ENCODE measurements around the gene INTS11.

DNA sequence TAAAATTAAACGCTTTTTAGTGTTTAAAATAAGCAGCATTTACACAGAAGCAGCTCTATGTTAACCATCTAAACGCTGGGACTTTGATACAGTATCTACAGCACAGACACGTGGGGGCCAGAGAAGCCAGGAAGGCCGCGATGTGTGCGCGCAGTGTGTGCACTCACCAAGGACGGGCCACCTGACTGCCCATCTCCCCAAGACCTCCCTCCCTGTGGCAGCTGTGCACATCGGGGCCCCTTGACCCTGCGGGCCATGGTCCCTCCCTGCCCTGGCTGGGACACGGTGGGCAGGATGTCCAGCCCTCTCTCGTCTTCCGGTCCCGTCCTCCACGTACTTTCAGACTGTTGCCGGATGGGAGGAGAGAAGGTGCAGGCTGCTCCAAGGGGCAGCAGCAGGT, 10.8 kb upstream of the INTS11 start:
- TF ChIP-seq CTCF (tag by site-specific recombination; IDR thresholded peaks at IDR 0.05): no peak
- TF ChIP-seq REST (tag by site-specific recombination; IDR thresholded peaks at IDR 0.05): no peak
- no peak for TF ChIP-seq ZBTB1 (tag by site-specific recombination; IDR thresholded peaks at IDR 0.05)
- no peak for TF ChIP-seq ZNF121 (tag by site-specific recombination; IDR thresholded peaks at IDR 0.05)
- no peak for TF ChIP-seq ZNF423 (tag by site-specific recombination; IDR thresholded peaks at IDR 0.05)
- TF ChIP-seq ZNF571 (tag by site-specific recombination; IDR thresholded peaks at IDR 0.05): no peak
- no peak for TF ChIP-seq ZBTB20 (tag by site-specific recombination; IDR thresholded peaks at IDR 0.05)
- TF ChIP-seq ZNF629 (tag by site-specific recombination; IDR thresholded peaks at IDR 0.05): no peak
- TF ChIP-seq PBX3 (CRISPR knock-in tag; IDR thresholded peaks at IDR 0.05): no peak

Data from HEK293 (cell line).